GM21515 (cell line): ENCODE data around the gene MRPS24.
"Not testable (repeated sequence)": the region's sequence is repeated elsewhere in the genome, so short reads cannot be mapped to it uniquely, and the experiment has no call there.

Source experiments
- ATAC-seq: cut with Tn5 transposase; IDR thresholded peaks from one replicate; pipeline ENCODE4 v1.9.1; 2021; ENCODE audit not compliant: unreplicated experiment

Gene MRPS24

GRCh38 chr7:43843296-43843695 lies 26.0 kb downstream of the MRPS24 start:
- no peak for ATAC-seq

- no peak for ATAC-seq
These were observed 31.1 kb downstream of the MRPS24 start for GRCh38 chr7:43838201-43838658.

GRCh38 chr7:43834463-43835251 lies 34.7 kb downstream of the MRPS24 start:
- ATAC-seq = peak; percentile 44

- not testable (repeated sequence) for ATAC-seq
These were observed 38.4 kb downstream of the MRPS24 start for GRCh38 chr7:43830917-43831316.

GRCh38 chr7:43825391-43825808 lies 43.9 kb downstream of the MRPS24 start:
- no peak for ATAC-seq

- no peak for ATAC-seq
These were observed 44.4 kb downstream of the MRPS24 start for GRCh38 chr7:43824963-43825362.

DNA sequence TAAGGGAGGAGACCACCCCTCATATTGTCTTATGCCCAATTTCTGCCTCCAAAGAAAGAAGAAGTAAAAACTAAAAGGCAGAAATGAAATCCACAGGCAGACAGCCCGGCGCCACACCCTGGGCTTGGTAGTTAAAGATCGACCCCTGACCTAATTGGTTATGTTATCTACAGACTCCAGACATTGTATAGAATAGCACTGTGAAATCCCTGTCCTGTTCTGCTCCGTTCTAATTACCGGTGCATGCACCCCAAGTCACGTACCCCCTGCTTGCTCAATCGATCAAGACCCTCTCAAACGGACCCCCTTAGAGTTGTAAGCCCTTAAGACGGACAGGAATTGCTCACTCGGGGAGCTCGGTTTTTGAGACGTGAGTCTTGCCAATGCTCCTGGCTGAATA lies 44.8 kb downstream of the MRPS24 start:
- ATAC-seq = not testable (repeated sequence)

DNA sequence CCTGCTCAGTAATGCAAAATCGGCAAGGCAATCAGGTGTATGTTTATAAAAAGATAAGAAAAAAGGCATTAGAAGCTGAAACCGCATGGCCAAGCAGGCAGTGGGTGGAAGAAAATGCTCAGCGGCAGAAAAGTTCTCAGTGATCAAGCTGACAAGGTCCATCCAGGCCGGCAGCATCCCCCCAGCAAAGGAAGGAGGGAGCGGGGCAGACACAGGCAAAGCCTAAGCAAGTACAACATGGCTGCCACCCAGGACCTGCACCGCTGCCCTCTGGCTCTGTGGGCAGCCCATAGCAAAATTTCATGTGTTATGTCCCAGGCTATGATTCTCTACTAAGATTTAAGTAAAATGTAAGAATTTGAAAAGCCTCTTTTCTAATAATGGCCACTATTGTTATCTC lies 45.4 kb downstream of the MRPS24 start:
- ATAC-seq = no peak

DNA sequence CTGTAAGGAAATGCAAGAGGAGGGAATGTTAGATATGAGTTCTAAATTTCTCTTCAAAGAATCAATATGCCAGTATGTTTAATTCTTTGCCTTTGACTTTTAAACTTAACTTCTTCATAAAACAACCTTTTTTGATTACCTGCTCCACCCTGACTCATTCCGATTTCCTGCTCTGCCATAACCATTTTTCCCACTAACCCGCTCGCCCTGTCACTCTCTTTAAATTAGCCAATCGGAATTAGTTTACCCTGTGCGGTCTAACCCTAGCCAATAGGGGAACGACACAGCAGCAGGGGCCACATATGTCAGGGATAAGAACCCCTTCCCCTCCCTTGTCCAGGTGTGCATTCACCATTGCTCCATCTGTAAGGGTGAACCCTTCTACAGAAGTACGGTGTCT lies 45.9 kb downstream of the MRPS24 start:
- not testable (repeated sequence) for ATAC-seq
